ENCODE data around the gene RBKS. TPM values are rescaled to one million over a fixed set of nuclear protein-coding genes. Genes with fewer than 3 reads are reported as not detected.

Gene RBKS
- total and polyA plus RNA-seq, 2 of the 13 experiments (the other 11 are each of a cell fraction or from before 2014, with no cell fraction given) = 7.7 to 8.3 TPM

- TF ChIP-seq ZFP37 (CRISPR knock-in tag; IDR thresholded peaks at IDR 0.05; ENCODE audit: borderline replicate concordance) (no peak), ZBTB44 (CRISPR knock-in tag; IDR thresholded peaks at IDR 0.05) (no peak)
Measured at GRCh38 chr2:27798948-27799645, 91.1 kb downstream of the RBKS start (continued).

- no peaks in the 10 kb centered on the region for H3K36me3 ChIP-seq (replicated peaks in 1 of 2; ENCODE audit: control insufficient read depth in 1 of 2, insufficient read depth in 2 of 2, low read length in 2 of 2)
- H3K27ac ChIP-seq (ENCODE audit: extremely low read length, insufficient read depth, low read length) = no peak overlapping the region
- FAIRE-seq (no peak), DNase-seq (ENCODE audit: low spot score) (no peak), ATAC-seq (no peak)
- in situ Hi-C loops (cut with HindIII; ENCODE audit: extremely low pct_ligation_motif_present, low pct_unique_long_range_greater_than_20kb) = no loop called here
- no peaks in the 10 kb centered on the region for H3K27me3 ChIP-seq (ENCODE audit: control insufficient read depth in 1 of 2, insufficient read depth in 2 of 2, low read length in 2 of 2)
- 90% methylated on average over 7 of the region's 7 CpGs for WGBS (ENCODE audit: low lambda C conversion rate)
- no peak overlapping the region for H3K9ac ChIP-seq (ENCODE audit: insufficient read depth, low read depth, low read length)
- H2AFZ ChIP-seq (ENCODE audit: low read length) = no peak overlapping the region
- no peaks in the 10 kb centered on the region for H3K9me3 ChIP-seq (ENCODE audit: low read length)
- no peak overlapping the region for H3K4me3 ChIP-seq (replicated peaks in 1 of 3; ENCODE audit: insufficient read depth in 1 of 3, low read depth in 2 of 3, low read length in 3 of 3)
- no peak overlapping the region for H3K4me2 ChIP-seq (ENCODE audit: low read depth, low read length)
- intact Hi-C loops (cut with micrococcal nuclease; ENCODE audit: unreplicated experiment) = no loop called here
- CTCF ChIA-PET (ENCODE audit: low intra/inter-chr PET ratio, low total read pairs) = no interaction called here
- H3K4me1 ChIP-seq (ENCODE audit: insufficient read depth, low read length) = peaks cover 41% of the 10 kb centered on the region
- H3K79me2 ChIP-seq (ENCODE audit: insufficient read depth, low read length) = no peaks in the 10 kb centered on the region
- no peaks in the 10 kb centered on the region for H4K20me1 ChIP-seq (ENCODE audit: insufficient read depth, low read length)
- TF ChIP-seq RAD51 (IDR thresholded peaks at IDR 0.05; ENCODE audit: borderline replicate concordance) (no peak), SKI (IDR thresholded peaks at IDR 0.05; ENCODE audit: partially characterized antibody) (no peak), JUN (CRISPR knock-in tag; IDR thresholded peaks at IDR 0.05) (no peak), NCOA5 (CRISPR knock-in tag; IDR thresholded peaks at IDR 0.05) (no peak), SIN3B (IDR thresholded peaks at IDR 0.05; ENCODE audit: low read length) (no peak), UBTF (CRISPR knock-in tag; IDR thresholded peaks at IDR 0.05) (no peak), SOX5 (CRISPR knock-in tag; IDR thresholded peaks at IDR 0.05; ENCODE audit: borderline replicate concordance) (no peak), SMAD3 (CRISPR knock-in tag; IDR thresholded peaks at IDR 0.05) (no peak), FLYWCH1 (CRISPR knock-in tag; IDR thresholded peaks at IDR 0.05) (no peak), ZBTB25 (CRISPR knock-in tag; IDR thresholded peaks at IDR 0.05) (no peak)
- POLR2A ChIA-PET = interaction anchor here (1.2 to 1.6 kb wide), 5 partner anchors 42 to 595 kb away, joined by 3 to 10 read pairs (median 6); partner anchors contain the start of gene FOSL2
- no TSS peak for BruUV-seq (replicated peaks)
Measured at GRCh38 chr2:27798486-27798885, 91.7 kb downstream of the RBKS start.

All from HepG2 (cell line).